Activated naive CD8-positive, alpha-beta T cell treated with anti-CD3 and anti-CD28 coated beads, Interleukin-2, amount 50 U/mL, for 16 hours (primary cell): Measurements from ENCODE around the gene PIGP.
"Not testable (repeated sequence)": the region's sequence is repeated elsewhere in the genome, so short reads cannot be mapped to it uniquely, and the experiment has no call there.

Source experiments
- DNase-seq: peaks from one replicate; pipeline ENCODE4 v3.0.0-alpha.2; 2020; ENCODE audit warnings: low read depth, low spot score

Gene PIGP

DNA sequence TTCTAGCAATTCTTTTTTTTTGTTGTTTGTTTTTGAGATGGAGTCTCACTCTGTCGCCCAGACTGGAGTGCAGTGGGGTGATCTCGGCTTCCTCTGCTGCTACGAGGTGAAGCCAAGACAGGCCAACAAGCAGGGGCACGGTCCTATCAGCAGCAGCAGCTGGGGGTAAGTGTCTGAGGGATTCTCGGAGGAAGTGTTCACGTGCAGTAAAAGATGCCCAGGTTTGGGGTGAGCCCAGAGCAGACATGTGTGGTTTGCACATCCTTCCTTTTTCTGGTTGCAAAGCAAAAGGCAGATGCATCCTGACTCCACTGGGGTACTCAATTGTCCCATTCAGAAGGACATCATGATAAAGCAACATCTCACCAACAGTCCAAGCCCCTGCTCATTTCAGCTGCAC, 27.7 kb downstream of the PIGP start:
- no peak for DNase-seq

DNA sequence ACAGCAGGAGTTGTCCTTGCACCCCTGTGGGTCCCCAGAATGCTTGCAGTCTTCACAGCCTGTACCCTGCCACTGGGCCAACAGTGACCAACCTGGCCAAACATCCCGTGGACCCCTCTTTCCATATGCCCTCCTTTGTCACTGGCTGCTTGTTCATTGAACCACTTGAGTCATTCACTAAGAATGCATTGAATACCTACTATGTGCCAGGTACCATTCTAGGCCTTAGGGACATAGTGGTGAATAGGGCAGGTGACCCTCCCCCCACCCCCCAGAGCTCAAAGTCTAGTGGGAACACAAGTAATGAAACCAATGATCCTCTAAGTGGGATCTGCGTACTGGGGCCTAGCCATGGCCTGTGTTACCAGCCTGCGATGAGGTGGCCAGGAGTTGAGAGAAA, 28.2 kb downstream of the PIGP start:
- DNase-seq, result no peak

DNA sequence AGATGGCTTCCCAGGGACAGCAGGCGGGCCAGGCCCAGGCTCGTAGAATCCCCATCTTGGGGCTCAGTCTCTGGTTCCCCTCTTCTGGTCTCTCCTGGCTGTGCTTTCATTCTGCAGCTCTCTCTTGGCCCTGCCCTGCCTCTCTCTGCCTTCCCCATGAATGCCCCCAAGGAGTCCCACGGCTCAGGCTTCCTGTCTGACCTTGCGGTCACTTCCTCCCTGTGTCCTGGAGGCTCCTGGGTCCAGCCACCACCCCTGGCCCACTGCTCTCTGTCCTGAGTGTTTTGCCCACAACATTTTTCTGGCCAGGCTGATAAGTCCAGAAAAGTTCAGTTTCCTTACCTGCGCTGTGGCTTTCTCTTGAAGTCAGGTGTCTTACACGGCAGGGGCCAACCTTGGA, 29.1 kb downstream of the PIGP start:
- DNase-seq, result no peak

DNA sequence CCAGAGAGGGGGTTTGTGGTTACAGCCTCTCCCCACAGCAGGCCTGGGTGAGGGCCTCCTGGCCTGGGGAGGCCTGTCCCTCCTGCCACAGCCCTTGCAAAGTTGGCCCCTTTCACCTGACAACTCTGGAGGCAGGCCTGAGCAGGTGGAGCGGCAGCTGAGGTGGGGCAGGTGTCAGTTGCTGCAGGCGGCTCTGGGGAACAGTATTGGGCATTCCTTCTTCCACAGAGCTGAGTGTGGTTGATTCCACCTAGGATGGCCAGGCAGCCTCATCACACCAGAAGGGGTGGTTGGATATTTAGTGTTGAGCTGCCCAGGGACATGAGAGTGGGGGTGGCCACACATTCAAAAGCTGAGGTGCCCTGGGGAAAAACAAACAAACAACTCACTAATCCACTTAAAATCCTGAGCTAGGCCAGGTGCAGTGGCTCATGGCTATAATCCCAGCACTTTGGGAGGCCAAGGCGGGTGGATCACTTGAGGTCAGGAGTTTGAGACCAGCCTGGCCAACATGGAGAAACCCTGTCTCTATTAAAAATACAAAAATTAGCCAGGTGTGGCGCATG, 31.1 kb downstream of the PIGP start:
- no peak for DNase-seq

DNA sequence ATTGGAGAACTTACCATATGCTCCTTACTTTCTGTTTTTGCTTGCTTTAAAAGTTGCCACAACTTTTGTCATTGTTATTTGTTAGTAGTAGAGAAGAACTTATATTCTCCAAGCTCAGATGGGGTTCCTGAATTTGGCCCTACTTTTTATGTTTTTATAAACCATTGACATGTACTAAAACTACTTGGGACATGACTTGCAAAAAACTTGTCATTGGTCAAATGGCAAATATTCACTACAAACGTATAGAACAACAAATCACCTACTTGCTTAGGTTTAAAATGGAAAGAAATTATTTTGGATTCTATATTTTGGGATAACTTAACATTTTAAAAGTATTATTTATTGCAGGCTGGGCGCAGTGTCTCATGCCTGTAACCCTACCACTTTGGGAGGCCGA, 32.7 kb downstream of the PIGP start:
- no peak for DNase-seq

DNA sequence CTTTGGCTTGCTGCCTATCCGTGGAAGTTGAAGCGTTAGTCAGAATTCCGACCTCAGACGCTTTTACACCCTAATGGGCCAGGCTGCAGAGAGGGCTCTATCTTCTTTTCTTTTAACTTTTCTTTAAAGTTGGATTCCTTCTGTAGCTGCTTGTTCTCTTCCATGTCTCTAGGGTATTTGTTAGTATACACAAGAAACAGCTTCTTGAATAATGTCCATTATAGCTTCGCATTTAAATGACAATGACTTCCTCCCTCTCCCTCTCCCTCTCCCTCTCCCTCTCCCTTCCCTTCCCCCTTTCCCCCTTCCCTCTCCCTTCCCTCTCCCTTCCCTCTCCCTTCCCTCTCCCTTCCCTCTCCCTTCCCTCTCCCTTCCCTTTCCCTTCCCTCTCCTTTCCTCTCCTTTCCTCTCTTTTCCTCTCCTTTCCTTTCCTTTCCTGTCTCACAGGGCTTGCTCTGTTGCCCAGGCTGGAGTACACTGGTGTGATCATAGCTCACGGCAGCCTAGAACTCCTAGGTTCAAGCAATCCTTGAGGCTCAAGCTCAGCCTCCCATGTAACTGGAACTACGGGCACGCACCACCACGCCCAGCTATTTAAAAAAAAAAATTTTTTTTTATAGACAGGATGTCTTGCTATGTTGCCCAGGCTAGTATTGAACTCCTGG, 33.3 kb downstream of the PIGP start:
- DNase-seq, result no peak

DNA sequence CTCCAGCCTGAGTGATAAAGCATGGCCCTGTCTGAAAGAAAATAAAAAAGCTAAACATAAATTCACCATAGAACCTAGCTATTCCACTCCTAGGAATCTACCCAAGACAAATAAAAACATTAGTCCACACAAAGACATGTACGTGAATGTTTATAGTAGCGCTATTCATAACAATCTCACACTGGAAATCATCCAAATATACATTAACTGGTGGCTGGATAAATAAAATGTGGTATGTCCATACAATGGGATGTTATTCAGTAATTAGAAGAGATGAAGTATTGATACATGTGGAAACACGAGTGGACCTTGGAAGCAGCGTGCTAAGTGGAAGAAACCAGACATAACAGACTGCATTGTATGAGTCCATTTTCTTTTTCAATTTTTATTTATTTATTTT, 36.7 kb downstream of the PIGP start:
- DNase-seq, result no peak

DNA sequence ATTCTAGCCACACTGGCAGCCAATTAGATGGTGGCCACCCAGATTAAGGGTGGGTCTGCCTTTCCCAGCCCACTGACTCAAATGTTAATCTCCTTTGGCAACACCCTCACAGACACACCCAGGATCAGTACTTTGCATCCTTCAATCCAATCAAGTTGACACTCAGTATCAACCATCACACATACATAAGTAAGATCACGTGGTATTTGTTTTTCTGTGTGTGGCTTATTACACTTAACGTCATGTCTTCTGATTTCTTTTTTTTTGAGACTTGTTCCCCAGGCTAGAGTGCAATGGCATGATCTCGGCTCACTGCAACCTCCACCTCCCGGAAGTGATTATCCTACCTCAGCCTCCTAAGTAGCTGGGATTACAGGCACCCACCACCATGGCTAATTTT, 38.5 kb downstream of the PIGP start:
- not testable (repeated sequence) for DNase-seq

DNA sequence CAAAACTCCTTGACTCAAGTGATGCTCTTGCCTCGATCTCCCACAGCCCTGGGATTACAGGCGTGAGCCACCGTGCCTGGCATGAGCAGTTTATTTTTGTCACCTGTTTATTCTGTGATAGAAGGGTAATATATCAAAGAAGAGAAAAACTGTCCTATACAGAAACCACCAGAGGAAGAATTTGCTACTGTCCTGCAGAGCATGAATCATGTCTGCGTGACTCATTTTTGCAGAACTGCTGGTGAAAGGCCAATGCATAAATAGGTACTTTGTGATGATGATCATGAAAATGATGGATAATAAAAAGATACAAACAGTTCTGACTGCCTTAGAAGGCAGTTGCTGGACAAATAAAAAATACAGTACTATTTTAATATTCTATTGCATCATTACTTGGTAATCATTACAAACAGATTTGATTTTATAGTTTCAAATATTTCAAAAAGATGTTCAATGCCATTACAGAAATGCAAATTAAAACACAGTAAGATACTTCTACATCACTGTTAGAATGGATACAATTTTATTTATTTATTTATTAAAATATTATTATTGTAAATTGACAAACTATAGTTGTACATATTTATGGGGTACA, 39.9 kb downstream of the PIGP start:
- no peak for DNase-seq

DNA sequence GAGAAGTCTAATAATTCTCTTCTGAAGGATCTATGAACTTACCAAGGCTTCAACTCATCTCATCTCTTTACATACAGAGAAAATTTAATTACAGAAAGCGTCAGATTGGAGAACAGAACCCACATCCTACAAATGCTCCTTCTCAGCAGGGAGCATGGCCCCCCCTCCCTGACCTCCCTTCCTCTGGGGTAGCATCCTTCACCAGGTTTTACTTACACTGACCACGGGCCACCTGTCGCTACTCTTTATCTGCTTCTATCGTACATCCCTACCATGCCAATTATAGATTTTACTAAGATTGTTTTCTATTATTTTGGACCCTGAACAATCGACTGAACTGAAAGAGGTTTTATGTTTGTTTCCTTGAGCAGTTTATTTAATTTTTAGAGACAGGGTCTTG, 40.6 kb downstream of the PIGP start:
- no peak for DNase-seq

DNA sequence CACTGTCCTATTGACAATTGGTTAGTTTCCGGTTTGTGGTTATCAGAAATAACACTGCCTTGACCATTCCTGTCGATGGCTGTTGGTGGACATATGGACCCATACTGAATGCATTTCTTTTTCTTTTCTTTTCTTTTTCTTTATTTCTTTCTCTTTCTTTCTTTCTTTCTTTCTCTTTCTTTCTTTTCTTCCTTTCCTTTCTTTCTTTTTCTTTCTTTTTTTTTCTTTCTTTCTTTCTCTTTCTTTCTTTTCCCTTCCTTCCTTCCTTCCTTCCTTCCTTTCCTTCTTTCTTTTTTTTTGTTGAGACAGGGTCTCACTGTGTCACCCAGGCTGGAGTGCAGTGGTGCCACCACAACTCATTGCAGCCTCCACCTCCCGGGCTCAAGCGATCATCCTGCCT, 42.0 kb downstream of the PIGP start:
- no peak for DNase-seq

DNA sequence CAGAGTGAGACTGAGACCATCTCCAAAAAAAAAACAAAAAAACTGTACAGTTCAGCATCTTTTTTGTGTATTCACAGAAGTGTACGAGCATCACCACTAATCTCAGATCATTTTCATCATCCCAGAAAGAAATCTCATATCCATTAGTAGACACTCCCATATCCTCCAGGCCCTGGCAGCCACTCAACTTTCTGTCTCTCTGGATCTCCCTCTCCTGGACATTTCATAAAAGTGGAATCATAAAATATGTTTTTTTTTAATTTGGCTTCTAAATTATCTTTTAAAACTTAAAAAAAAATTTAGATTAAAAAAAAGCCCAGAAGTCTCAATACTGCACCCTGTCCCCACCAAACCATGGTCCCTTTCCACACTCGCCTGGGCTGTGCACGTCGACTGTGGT, 44.3 kb downstream of the PIGP start:
- DNase-seq, result no peak

DNA sequence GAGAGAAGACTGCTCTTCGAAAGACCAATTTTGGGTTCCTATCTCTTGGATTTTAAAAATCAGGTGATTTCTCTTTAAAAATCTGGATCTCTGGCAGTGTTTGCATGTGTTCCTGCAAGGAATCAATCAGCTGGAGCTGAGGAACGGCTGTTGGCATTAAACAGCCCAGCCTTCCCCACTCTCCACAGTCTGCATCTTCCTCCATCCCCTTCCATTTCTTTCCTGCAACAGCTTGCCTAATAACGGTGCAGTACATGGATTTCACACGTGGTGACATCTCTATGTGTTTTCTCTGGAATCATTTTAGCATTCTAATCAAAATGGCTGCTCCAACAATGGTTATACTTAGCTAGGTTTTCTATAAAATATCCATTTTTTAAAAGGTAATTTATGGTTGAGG, 46.4 kb downstream of the PIGP start:
- no peak for DNase-seq

DNA sequence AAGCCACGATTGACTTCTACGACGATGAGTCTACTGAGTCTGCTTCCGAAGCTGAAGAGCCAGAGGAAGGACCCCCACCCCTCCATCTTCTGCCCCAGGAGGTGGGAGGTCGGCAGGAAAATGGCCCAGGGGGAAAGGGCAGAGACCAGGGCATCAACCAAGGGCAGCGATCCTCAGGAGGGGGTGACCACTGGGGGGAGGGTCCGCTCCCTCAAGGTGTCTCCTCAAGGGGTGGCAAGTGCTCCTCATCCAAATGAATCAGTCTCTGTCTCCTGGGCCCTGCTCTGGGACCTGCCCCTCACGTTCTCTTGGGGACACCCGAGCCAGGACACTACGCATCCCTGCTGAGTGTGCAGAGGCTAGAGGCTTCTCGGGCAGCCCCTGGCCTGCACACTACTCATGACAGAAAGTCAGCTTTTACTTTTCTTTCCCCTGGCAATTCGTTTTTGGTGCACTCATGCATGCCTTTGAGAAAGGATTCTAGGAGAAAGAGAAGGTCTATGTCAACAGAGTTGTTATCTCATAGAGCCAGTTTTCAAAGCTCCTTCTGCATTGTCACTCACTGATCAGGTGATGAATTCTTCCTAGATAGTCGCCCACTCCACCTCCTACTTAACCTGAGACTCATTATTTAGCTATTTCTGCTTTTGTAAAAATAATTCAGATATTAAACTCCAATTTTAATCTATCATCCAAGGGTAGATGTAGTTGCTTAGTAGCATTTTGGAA, 54.8 kb downstream of the PIGP start:
- DNase-seq, result no peak
